HL-60 (cell line): Measurements from ENCODE around the gene ANO6.

Experiments used
- DNase-seq, 2 experiments: peaks; one replicate each; pipeline ENCODE4 v3.0.0-alpha.2; 2010 to 2020; ENCODE audit warnings: low read depth in 1 of 2, low spot score in 1 of 2
- H3K27ac ChIP-seq: fragments of 250-450 bp; sonication (Bioruptor Pico); replicated peaks from 2 replicates; pipeline ENCODE4 v1.5.1; 2020; ENCODE audit warnings: mild to moderate bottlenecking, moderate library complexity
- H3K27me3 ChIP-seq: fragments of 250-450 bp; sonication (Bioruptor Pico); 2 replicates; pipeline ENCODE4 v1.5.1; 2021; ENCODE audit warnings: mild to moderate bottlenecking, moderate library complexity; ENCODE audit not compliant: insufficient read depth, poor library complexity, severe bottlenecking
- H3K4me3 ChIP-seq: replicated peaks from 2 replicates; pipeline ENCODE4 v1.5.1; 2011; ENCODE audit warnings: mild to moderate bottlenecking, control low read depth, low read length; ENCODE audit not compliant: insufficient read depth
- CTCF ChIP-seq: IDR thresholded peaks from one replicate; pipeline ENCODE4 v1.5.1; 2011; ENCODE audit warnings: low read length, control low read depth, inconsistent platforms; ENCODE audit not compliant: insufficient read depth
- GABPA ChIP-seq: IDR thresholded peaks from 2 replicates; pipeline ENCODE4 v1.6.1; 2012; ENCODE audit warnings: low read depth
- POLR2AphosphoS5 ChIP-seq: IDR thresholded peaks from 2 replicates; pipeline ENCODE4 v1.6.1; 2012; ENCODE audit warnings: low read depth
- REST ChIP-seq: IDR thresholded peaks from 2 replicates; pipeline ENCODE4 v1.6.1; 2012; ENCODE audit warnings: low read depth; ENCODE audit not compliant: insufficient replicate concordance
- SPI1 ChIP-seq: IDR thresholded peaks from 2 replicates; pipeline ENCODE4 v1.6.1; 2012; ENCODE audit warnings: low read depth, mild to moderate bottlenecking, borderline replicate concordance

ANO6 gene

DNA sequence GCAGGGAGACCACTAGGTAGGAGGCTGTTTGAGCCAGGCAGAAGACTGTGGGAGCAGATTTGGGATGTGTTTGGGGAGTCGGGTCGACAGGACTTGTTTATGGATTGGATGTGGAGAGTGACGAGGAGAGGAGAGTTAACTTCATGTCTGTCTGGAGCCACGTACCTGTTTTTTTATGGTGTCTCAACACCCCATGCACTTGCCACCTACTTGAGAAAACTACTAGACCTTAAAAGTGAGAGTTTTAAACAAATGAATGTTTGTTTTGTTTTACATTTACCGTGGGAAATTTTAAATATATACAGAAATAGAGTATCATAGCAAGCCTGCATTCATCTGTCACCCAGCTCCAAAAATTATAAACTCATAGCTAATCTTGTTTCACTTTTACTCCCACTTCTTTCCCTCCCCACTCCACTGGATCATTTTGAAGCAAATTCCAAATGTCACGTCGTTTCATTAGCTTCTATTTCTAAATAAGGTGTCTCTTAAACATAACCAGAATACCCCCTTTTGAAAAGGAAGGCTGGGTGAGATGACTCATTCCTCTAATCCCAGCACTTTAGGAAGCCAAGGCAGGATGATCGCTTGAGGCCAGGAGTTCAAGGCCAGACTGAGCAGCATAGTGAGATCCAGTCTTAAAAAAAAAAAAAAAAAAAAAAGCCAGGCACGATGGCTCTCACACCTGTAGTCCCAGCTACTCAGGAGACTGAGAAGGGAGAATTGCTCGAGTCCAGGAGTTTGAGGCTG lies 136.2 kb downstream of the ANO6 start:
- DNase-seq, result no peak
- Histone ChIP-seq H3K4me3 (no peak overlapping the region), H3K27ac (no peak overlapping the region), H3K27me3 (no peaks in the 10 kb centered on the region)
- TF ChIP-seq CTCF (no peak), GABPA (no peak), SPI1 (no peak), POLR2AphosphoS5 (no peak), REST (no peak)

GRCh38 chr12:45353944-45354343 lies 138.0 kb downstream of the ANO6 start:
- TF ChIP-seq POLR2AphosphoS5, result no peak
- no peak overlapping the region for H3K4me3 ChIP-seq
- H3K27ac ChIP-seq, result no peak overlapping the region
- DNase-seq, result no peak
- H3K27me3 ChIP-seq, result no peaks in the 10 kb centered on the region

DNA sequence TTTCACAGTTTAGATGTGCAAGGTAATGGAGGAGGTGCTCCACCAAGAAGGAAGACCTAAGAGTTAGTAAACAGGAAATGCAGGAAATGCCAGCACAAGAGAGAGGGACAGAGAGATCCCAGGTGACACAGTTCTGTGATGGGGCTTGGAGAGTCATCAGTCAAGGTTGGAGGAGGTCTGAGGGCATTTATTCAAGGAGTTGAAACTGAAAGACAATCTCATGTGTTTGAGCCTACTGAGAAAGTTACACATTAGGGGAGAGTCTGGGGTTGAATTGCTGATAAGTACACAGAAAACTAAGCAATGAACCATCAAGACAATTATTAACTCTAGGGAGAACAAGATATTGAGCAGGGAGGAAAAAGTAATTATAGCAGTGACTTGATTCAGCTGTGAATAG lies 138.5 kb downstream of the ANO6 start:
- H3K27me3 ChIP-seq, result no peaks in the 10 kb centered on the region
- no peak overlapping the region for H3K27ac ChIP-seq
- TF ChIP-seq CTCF (no peak), POLR2AphosphoS5 (no peak), GABPA (no peak)
- H3K4me3 ChIP-seq, result no peak overlapping the region
- DNase-seq, result no peak

DNA sequence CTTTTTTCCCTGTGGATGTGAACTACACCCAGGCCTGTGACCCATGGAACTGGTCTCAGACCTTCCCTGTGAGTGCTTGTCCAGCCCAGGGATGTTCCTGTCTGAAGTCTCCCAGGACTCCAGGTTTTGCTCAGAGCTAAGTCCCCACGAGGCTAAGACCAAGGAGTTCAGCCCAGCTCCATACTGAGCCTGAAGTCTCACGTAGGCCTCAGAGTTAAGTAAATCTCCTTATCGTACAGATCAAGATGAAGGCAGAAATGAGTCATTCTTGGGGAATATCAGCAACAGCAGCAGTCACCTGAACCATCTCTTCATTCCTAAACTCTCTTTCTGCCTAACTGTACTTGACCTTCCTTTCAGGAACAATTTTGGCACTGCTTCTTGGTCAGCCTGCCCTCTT lies 139.8 kb downstream of the ANO6 start:
- Histone ChIP-seq H3K27ac (no peak overlapping the region), H3K4me3 (no peak overlapping the region), H3K27me3 (no peaks in the 10 kb centered on the region)
- TF ChIP-seq SPI1 (no peak), POLR2AphosphoS5 (no peak), CTCF (no peak), REST (no peak), GABPA (no peak)
- DNase-seq, result no peak
